Islet precursor cell (in vitro differentiated cells): ENCODE results near the gene SLITRK1.

ENCODE experiments used
- DNase-seq: peaks from one replicate; pipeline ENCODE4 v3.0.0-alpha.2; 2018

Gene SLITRK1

DNA sequence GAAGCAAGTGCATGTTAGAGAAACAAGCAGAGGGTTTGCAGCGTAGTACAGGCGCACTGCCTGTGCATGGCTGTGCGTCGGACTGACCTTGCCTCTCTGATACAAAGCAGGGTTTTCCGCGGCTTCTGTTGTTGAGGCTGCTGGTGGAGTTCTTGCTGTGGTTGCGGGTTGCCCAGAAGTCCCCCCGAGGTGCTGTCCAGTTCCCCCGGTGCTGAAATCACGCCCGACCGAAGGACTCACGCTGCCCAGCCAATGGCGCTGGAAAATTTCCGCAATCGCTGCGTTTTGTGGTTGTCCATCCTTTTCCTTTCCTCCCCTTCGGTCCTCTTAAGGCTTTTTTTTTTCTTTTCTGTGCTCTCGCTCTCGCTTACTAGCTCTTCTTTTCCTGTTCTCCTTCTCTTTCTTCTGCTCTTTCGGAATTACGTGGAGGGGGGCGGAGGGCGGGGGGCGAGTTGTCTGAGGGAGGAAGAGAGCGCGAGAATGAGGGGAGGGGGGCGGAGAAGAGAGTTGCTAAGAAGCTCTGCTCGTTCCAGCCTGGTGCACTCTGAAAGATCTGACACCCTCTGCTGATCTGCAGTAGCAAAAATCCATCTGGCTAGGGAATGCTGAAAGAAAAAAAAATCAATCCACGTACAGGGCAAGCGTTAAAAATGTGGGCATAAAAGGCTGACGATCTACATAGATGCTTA is at the start of gene SLITRK1:
TSS of gene SLITRK1 (minus strand) at position 558 of the 689 bp plus-strand sequence. CDS start 967 bp downstream, outside the sequence.
- DNase-seq = peak; percentile 94

GRCh38 chr13:83929157-83929556 is 46.9 kb upstream of the SLITRK1 start:
- DNase-seq = no peak

- no peak for DNase-seq
Observed at GRCh38 chr13:83919775-83920174, 37.5 kb upstream of the SLITRK1 start.

GRCh38 chr13:83914368-83914767 is 32.1 kb upstream of the SLITRK1 start:
- no peak for DNase-seq

GRCh38 chr13:83907196-83907989 is 25.1 kb upstream of the SLITRK1 start:
- DNase-seq = no peak

DNA sequence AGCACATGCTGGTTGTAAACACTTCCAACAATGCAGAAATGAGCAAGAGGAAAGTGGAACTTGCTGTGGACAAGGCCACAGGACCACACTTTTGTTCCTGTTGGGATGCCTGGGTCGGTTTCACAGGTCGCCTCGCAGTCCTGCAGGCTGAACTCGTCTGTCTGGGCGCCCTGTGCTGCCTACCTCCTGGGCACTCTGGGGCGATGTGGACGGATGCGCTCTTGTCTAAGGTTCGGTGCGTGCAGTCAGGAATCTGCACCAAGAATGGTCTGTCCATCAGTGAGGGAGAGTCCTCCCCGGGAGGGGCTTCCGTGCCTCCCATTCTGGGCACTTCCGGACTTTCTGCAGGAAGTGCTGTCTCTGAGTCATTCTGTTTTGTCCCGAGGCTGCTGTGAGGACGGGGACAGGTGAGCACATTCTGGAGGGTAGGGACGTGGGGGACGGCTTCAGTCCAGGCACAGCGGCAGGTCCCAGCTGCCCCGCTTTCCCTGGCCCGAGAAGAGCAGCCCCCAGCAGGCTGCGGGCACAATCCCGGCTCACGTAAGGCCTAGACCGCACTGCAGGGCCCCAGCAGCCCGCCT is 24.1 kb upstream of the SLITRK1 start:
- no peak for DNase-seq

DNA sequence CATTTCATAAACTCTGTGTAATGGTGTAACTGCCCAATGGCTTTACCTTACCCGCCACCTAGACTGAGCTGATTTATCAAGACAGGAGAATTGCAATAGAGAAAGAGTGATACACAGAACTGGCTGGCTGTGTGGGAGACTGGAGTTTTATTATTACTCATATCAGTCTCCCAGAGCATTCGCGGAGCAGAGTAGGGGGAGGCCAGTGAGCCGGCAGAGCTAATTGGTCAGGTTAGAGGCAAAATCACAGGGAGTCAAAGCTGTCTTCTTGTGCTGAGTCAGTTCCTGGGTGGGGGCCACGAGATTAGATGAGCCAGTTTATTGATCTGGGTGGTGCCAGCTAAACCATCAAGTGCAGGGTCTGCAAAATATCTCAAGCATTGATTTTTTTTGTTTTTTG is 23.4 kb upstream of the SLITRK1 start:
- no peak for DNase-seq

GRCh38 chr13:83895994-83896580 is 13.8 kb upstream of the SLITRK1 start:
- no peak for DNase-seq

- DNase-seq = no peak
Observed at GRCh38 chr13:83890358-83890757, 8.1 kb upstream of the SLITRK1 start.

DNA sequence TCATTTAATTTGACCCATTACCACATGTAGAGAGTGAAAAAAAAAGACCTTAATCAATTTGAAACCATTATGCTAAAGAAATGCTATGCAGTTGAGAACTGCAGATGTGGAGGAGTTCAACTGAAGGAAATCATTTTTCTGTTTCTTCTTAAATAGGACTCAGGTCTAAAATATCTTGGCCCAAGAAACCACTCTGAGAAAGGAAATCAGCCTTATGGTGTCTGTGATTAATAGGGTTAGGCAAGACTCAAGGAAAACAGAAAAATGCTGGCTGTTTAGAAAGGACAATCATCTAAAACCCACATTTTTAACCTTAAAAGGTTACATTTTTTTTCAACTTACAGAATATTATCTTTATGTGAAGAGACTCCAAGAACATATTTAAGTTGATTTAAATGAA is 1.9 kb upstream of the SLITRK1 start:
- no peak for DNase-seq

DNA sequence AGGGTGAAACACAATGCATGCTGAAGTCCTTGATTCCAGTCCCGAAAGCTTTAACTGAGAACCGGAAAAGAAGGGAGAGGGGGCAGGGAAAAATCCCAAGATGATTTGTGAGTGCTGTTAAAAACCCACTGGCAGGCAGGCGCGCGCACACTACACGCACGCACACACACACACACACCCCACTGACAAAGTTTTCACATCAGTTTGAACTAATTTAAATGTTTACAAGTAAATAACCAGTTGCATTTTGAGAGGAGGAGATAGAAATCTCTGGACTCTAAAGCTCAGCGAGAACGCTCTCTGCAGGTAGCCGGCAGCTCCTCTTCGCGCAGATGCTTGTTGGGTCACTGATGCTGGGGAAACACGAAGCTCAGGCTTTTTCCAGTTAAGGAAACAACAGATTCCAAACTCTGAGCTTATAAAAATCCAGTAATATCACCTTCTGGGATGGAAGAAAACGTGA is 818 bp upstream of the SLITRK1 start:
- peak; percentile 54 for DNase-seq

DNA sequence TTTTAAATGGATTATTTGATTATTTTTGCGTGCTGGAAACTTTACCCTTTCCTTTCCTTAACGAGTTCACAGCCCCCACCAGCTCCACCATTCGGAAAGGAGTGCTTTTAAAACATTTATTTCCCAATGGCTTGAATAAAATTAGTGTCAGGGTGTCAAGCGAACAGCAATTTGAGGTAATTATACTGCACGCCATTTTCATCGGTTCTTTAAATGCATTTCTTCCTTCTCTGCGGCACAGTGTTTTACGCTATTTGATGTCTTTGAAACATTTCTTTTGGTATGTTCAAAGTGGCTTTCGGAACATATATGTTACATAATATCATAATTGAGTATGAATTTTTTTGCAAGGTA is 309 bp upstream of the SLITRK1 start:
- DNase-seq = no peak

- no peak for DNase-seq
Observed at GRCh38 chr13:83881140-83881684, 1.1 kb downstream of the SLITRK1 start.

- DNase-seq = no peak
Observed at GRCh38 chr13:83880275-83881139, 1.8 kb downstream of the SLITRK1 start.

DNA sequence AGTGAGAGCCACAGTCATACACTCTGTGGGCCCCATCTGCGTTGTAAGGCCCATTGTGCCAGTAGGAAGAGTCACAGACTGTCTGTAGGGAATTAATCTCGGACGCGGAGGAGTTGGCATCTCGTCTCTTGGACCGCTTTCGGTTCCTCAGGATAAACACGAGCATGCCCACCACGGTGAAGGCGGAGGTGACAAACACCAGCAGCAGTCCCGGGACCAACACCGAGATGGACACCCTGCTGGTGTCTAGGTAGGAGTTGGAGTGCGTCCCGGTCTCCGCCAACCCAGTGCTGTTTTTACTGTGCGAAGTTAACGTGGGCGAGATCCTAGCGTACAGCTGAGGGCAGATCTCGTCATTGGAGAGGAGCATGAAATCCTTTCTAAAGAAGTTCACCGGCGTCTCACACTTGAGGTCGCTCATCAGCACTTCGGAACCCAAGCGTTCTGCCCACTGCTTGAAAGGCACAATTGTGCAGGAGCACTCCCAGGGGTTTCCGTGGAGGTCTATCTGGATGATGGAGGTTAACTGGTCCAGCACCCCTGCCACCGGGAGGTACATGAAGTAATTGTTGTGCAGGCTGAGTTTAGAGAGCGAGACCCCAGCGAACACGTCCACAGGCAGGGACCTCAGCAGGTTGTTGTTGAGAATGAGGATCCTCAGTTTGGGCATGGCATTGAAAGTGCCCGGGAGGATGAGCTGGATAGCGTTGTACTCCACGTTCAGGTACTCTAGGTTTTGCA is 2.7 kb downstream of the SLITRK1 start:
- peak; percentile 43 for DNase-seq

- peak; percentile 58 for DNase-seq
Observed at GRCh38 chr13:83878691-83879430, 3.4 kb downstream of the SLITRK1 start.

GRCh38 chr13:83877651-83878355 is 4.5 kb downstream of the SLITRK1 start:
- DNase-seq = no peak

DNA sequence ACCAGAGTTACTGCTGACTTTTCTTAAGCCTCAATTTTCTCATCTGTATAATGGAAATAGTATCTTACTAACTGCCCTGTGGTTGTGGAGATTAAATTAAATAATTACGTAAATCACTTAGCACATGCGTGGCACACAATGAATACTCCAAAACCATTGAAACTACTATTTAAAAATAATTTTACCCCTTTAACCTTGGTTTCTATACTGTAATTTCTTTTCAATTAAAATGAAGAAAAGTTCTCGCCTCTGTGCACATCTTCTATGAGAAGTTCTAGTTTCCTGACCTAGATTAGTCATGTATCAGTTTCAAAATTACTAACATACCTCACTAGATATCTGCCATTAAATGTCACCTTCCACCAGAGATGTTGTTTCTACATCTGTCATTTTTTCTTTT is 5.7 kb downstream of the SLITRK1 start:
- DNase-seq = no peak

DNA sequence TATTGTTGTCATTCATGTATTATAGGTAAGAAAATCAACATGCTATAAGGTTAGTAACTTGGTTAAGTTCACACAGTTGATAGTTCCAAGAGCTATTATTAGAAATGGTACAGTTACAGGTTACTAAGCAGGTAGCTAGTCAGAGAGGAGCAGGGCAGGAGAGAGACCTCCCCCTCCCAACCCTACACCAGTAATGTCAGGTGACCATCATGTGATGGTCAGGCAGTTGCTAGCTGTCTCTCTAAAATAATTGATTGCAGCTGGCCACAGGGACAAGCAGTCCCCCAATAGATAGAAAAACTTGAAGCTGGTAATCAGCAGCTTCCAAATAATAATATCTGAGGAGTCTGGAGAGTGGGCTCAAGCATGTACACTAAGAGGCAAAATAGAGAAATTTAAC is 14.6 kb downstream of the SLITRK1 start:
- no peak for DNase-seq
